ENCODE data around the gene ACMSD. TPM values are rescaled to one million over a fixed set of nuclear protein-coding genes. Genes with fewer than 3 reads are reported as not detected.

ACMSD gene
- total RNA-seq, 4 donors from 2014 or later = not detected

DNA sequence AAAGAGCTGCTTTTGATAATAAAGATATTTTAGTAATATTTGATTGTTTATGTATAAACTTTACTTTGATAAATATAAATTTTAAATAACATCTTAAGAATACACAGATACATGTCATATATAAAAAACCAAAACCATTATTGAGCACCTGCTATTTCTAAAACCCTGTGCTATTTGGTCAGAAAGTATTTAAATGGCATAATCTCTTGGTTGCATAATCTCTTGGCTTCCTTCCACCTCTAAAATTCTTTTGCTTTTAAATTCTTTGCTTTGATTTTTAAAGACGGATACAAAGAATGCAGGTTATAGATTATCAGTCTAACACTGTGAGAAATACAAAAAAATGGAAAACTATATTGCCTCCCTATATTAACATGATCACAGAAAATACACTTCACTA, 36.9 kb downstream of the ACMSD start:
- TF ChIP-seq POLR2A (IDR thresholded peaks at IDR 0.05) (no peak), POLR2AphosphoS5 (IDR thresholded peaks at IDR 0.05) (no peak), EP300 (IDR thresholded peaks at IDR 0.05; ENCODE audit: low read depth) (no peak)
- TF ChIP-seq, protein P1, sequence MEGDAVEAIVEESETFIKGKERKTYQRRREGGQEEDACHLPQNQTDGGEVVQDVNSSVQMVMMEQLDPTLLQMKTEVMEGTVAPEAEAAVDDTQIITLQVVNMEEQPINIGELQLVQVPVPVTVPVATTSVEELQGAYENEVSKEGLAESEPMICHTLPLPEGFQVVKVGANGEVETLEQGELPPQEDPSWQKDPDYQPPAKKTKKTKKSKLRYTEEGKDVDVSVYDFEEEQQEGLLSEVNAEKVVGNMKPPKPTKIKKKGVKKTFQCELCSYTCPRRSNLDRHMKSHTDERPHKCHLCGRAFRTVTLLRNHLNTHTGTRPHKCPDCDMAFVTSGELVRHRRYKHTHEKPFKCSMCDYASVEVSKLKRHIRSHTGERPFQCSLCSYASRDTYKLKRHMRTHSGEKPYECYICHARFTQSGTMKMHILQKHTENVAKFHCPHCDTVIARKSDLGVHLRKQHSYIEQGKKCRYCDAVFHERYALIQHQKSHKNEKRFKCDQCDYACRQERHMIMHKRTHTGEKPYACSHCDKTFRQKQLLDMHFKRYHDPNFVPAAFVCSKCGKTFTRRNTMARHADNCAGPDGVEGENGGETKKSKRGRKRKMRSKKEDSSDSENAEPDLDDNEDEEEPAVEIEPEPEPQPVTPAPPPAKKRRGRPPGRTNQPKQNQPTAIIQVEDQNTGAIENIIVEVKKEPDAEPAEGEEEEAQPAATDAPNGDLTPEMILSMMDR (IDR thresholded peaks at IDR 0.05) = no peak
- in situ Hi-C loops (cut with MboI; ENCODE audit: low pct_ligation_motif_present in 1 of 4, low pct_unique_long_range_greater_than_20kb in 1 of 4, low sequenced_read_pairs in 3 of 4) = loop anchor here in 3 of 4 donors (25.0 kb wide), 1 partner anchor 413 kb away; no protein-coding TSS in a partner anchor
- no peaks in the 10 kb centered on the region for H3K4me1 ChIP-seq
- no peak overlapping the region for H3K27ac ChIP-seq
- H3K36me3 ChIP-seq = no peaks in the 10 kb centered on the region
- no peaks in the 10 kb centered on the region for H3K9me3 ChIP-seq
- intact Hi-C loops (cut with DNase I; ENCODE audit: low total_unique reads) = no loop called here
- DNase-seq = no peak
- H3K27me3 ChIP-seq = no peaks in the 10 kb centered on the region
- 80 to 84% methylated on average over 1 of the region's 1 CpG for WGBS, 2 donors (ENCODE audit: low coverage in 1 of 2)
- H3K4me3 ChIP-seq = no peak overlapping the region

DNA sequence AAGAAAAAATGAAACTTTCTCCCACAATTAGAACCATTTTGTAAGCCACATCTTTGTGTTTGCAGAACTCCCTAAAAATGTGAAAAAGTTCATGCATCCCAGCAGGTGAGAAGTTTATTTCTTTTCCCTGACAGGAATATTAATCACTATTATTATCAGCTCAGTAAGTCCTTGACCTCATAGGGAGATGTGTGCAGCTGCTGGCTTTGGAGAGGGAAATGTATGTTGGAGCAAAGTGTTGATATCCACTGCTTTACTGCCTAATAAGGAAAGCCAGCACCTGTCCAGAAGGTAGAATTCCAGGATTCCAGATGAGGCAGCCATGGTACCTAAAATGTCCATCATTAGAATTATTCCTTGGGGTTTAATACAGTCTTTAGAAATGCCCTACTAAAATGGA, 44.4 kb downstream of the ACMSD start:
- H3K27ac ChIP-seq = no peak overlapping the region
- no peak for DNase-seq
- H3K9me3 ChIP-seq = no peaks in the 10 kb centered on the region
- no peak overlapping the region for H3K4me3 ChIP-seq
- H3K27me3 ChIP-seq = no peaks in the 10 kb centered on the region
- H3K36me3 ChIP-seq = no peaks in the 10 kb centered on the region
- in situ Hi-C loops (cut with MboI; ENCODE audit: low pct_ligation_motif_present in 1 of 4, low pct_unique_long_range_greater_than_20kb in 1 of 4, low sequenced_read_pairs in 3 of 4) (loop anchor here in 3 of 4 donors (25.0 kb wide), 1 partner anchor 420 kb away; no protein-coding TSS in a partner anchor), intact Hi-C loops (cut with DNase I; ENCODE audit: low total_unique reads) (no loop called here)
- no peaks in the 10 kb centered on the region for H3K4me1 ChIP-seq
- TF ChIP-seq POLR2AphosphoS5 (IDR thresholded peaks at IDR 0.05) (no peak), POLR2A (IDR thresholded peaks at IDR 0.05) (no peak), EP300 (IDR thresholded peaks at IDR 0.05; ENCODE audit: low read depth) (no peak)
- TF ChIP-seq, protein P1 (IDR thresholded peaks at IDR 0.05) = no peak

DNA sequence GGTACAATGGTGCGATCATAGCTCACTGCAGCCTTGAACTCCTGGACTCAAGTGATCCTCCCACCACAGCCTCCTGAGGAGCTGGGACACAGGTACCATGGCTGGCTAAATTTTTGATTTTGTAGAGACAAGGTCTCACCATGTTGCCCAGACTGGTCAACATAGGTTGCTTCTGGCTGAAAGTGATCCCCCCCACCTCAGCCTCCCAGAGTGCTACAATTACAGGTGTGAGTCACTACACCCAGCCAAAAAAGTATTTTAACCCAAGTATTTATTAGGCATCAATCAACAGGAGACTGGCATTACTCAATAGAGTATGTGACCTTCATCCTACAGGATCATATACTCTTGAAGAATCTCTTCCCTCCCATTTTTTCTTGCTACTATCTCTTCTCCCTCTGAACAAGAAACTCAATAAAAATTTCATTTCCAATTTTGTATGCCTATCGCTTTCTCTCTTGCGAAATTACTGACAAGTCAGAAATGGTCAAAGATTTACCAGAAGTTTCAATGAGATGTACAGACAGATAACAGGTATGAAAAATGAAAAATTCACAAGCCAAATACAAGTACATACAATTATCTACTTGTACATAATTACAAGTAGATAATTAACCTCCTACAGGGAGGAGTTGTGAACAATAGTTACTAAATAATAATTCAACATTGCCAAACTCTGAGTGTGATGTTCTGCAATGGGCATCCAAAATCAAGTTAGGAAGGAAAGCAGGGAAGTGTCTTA, 45.3 kb downstream of the ACMSD start:
- in situ Hi-C loops (cut with MboI; ENCODE audit: low pct_ligation_motif_present in 1 of 4, low pct_unique_long_range_greater_than_20kb in 1 of 4, low sequenced_read_pairs in 3 of 4) (loop anchor here in 3 of 4 donors (25.0 kb wide), 1 partner anchor 421 kb away; no protein-coding TSS in a partner anchor), intact Hi-C loops (cut with DNase I; ENCODE audit: low total_unique reads) (no loop called here)
- 97 to 100% methylated on average over 3 of the region's 3 CpGs for WGBS, 2 donors (ENCODE audit: low coverage in 1 of 2)
- Histone ChIP-seq H3K9me3 (no peaks in the 10 kb centered on the region), H3K4me1 (no peaks in the 10 kb centered on the region), H3K27me3 (no peaks in the 10 kb centered on the region), H3K4me3 (no peak overlapping the region), H3K27ac (no peak overlapping the region), H3K36me3 (no peaks in the 10 kb centered on the region)
- TF ChIP-seq POLR2A (IDR thresholded peaks at IDR 0.05) (no peak), EP300 (IDR thresholded peaks at IDR 0.05; ENCODE audit: low read depth) (no peak), POLR2AphosphoS5 (IDR thresholded peaks at IDR 0.05) (no peak)
- TF ChIP-seq, protein P1 (IDR thresholded peaks at IDR 0.05) = no peak
- DNase-seq = no peak

DNA sequence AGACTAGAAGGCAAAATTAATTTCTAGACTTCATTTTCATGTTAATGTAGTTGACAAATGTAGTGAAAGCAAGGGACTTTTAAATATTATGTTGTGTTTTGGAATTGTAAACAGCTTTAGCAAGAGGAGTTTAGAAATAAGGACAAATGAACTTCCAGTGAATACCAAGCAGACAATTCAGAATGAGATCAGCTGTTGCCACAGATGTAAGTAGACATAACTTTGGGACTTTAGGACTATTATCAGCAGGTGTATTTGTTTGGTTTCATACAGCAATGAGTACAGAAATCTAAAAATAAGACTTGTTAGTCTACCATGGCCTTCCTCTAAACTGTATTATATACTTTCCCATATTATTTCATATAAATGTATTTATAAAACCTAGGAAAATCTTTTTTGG, 46.0 kb downstream of the ACMSD start:
- Histone ChIP-seq H3K9me3 (no peaks in the 10 kb centered on the region), H3K36me3 (no peaks in the 10 kb centered on the region), H3K27me3 (no peaks in the 10 kb centered on the region), H3K4me1 (no peaks in the 10 kb centered on the region), H3K4me3 (no peak overlapping the region), H3K27ac (no peak overlapping the region)
- in situ Hi-C loops (cut with MboI; ENCODE audit: low pct_ligation_motif_present in 1 of 4, low pct_unique_long_range_greater_than_20kb in 1 of 4, low sequenced_read_pairs in 3 of 4) (loop anchor here in 3 of 4 donors (25.0 kb wide), 1 partner anchor 422 kb away; no protein-coding TSS in a partner anchor), intact Hi-C loops (cut with DNase I; ENCODE audit: low total_unique reads) (no loop called here)
- TF ChIP-seq, protein P1 (IDR thresholded peaks at IDR 0.05) = no peak
- TF ChIP-seq POLR2A (IDR thresholded peaks at IDR 0.05) (no peak), POLR2AphosphoS5 (IDR thresholded peaks at IDR 0.05) (no peak), EP300 (IDR thresholded peaks at IDR 0.05; ENCODE audit: low read depth) (no peak)
- DNase-seq = no peak

All from transverse colon (tissue), 4 donors.